Stimulated activated CD8-positive, alpha-beta memory T cell treated with anti-CD3 and anti-CD28 coated beads, Interleukin-12 subunit alpha, Interleukin-12 subunit beta, amount 100 ng/mL, for 4 hours (primary cell): ENCODE measurements around the gene SERPINF2.
"Not testable (repeated sequence)": the region's sequence is repeated elsewhere in the genome, so short reads cannot be mapped to it uniquely, and the experiment has no call there.

Experiments used
- DNase-seq: peaks from one replicate; pipeline ENCODE4 v3.0.0-alpha.2; 2020; ENCODE audit warnings: low read depth

Gene SERPINF2

GRCh38 chr17:1762901-1763898, 20.5 kb downstream of the SERPINF2 start:
- no peak for DNase-seq

- peak; percentile 17 for DNase-seq
These were observed 21.6 kb downstream of the SERPINF2 start for GRCh38 chr17:1764284-1764683.

- DNase-seq = not testable (repeated sequence)
These were observed 22.0 kb downstream of the SERPINF2 start for GRCh38 chr17:1764705-1765104.

GRCh38 chr17:1765576-1765975, 22.9 kb downstream of the SERPINF2 start:
- no peak for DNase-seq

GRCh38 chr17:1766382-1767135, 23.9 kb downstream of the SERPINF2 start:
- DNase-seq = no peak

- no peak for DNase-seq
These were observed 24.7 kb downstream of the SERPINF2 start for GRCh38 chr17:1767358-1767757.

- no peak for DNase-seq
These were observed 27.3 kb downstream of the SERPINF2 start for GRCh38 chr17:1769822-1770477.

GRCh38 chr17:1773000-1773695, 30.5 kb downstream of the SERPINF2 start:
- not testable (repeated sequence) for DNase-seq

- DNase-seq = no peak
These were observed 31.1 kb downstream of the SERPINF2 start for GRCh38 chr17:1773696-1774181.

GRCh38 chr17:1774390-1775176, 31.9 kb downstream of the SERPINF2 start:
- no peak for DNase-seq

- DNase-seq = no peak
These were observed 33.7 kb downstream of the SERPINF2 start for GRCh38 chr17:1776328-1776727.

GRCh38 chr17:1776857-1777256, 34.2 kb downstream of the SERPINF2 start:
- DNase-seq = no peak

GRCh38 chr17:1779571-1780131, 37.0 kb downstream of the SERPINF2 start:
- no peak for DNase-seq

GRCh38 chr17:1782171-1782567, 39.5 kb downstream of the SERPINF2 start:
- no peak for DNase-seq

GRCh38 chr17:1783271-1783670, 40.6 kb downstream of the SERPINF2 start:
- no peak for DNase-seq

GRCh38 chr17:1783834-1784611, 41.4 kb downstream of the SERPINF2 start:
- no peak for DNase-seq

- no peak for DNase-seq
These were observed 43.3 kb downstream of the SERPINF2 start for GRCh38 chr17:1785930-1786329.

- no peak for DNase-seq
These were observed 44.0 kb downstream of the SERPINF2 start for GRCh38 chr17:1786708-1787107.

GRCh38 chr17:1787301-1787902, 44.7 kb downstream of the SERPINF2 start:
- DNase-seq = no peak
